HG03575 (cell line): Measurements from ENCODE around the gene POPDC3.
"Not testable (repeated sequence)": the region's sequence is repeated elsewhere in the genome, so short reads cannot be mapped to it uniquely, and the experiment has no call there.

ENCODE experiments used
- ATAC-seq: cut with Tn5 transposase; IDR thresholded peaks from one replicate; pipeline ENCODE4 v1.9.1; 2021; ENCODE audit not compliant: unreplicated experiment, insufficient number of reproducible peaks, low FRiP score; ENCODE audit errors: extremely low read depth

Gene POPDC3

DNA sequence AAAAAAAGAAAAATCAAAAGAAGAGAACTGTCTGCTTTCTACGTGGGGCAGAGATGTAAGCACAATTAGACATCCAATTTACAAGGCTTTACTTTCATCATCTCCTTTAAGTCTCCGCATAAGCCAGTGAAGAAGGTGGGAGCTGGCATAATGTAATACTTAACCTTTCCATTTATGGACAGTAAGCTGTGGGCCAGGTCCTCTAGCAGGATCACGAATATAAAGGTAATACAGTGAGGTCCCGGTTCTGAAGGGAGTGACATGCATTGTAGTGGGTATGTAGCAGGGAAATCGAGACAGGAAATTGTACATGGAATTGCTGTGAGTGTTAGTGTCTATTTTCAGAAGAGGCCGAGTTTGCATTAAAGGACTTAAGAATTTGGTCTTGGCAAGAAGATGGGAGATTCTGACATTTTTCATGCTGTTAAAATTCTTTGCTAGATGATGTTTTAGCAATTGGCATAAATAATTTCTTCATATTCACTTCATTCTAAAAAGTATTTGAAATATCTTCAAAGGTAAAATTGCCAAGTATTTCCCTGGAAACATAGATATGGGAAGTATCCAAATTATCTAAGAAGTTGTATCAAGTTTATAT lies 20.4 kb upstream of the POPDC3 start:
- no peak for ATAC-seq

- no peak for ATAC-seq
Measured at GRCh38 chr6:105199711-105200110, 19.9 kb upstream of the POPDC3 start.

DNA sequence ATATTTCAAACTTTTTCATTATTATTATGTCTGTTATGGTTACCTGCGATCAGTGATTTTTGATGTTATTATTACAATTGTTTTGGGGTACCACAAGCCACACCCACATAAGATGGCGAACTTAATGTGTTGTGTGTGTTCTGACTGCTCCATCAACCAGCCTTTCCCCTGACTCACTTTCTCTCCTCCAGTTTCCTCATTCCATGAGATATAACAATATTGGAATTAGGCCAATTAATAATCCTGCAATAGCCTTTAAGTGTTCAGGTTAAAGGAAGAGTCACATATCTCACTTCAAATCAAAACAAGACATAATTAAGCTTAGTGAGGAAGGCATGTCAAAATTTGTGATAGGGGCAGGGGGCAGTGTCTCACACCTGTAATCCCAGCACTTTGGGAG lies 16.3 kb upstream of the POPDC3 start:
- no peak for ATAC-seq

DNA sequence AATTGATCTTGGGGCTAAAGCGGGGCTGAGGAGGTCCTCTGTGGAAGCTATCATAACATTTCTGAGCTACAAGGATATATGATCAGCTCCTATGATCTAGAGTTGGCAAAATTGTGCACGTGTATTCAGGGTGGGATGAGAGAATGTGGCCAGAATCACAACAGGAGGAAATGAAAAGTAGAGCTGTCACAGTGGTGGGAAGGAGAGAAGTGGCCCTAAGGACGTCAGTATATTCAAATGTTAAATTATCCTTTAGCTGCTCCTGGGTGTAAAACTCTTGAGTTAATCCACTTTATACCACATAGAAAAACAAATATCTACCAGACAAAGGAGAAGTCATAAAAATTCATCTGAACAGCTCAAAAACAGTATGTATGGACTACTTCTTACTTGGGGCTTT lies 14.8 kb upstream of the POPDC3 start:
- no peak for ATAC-seq

DNA sequence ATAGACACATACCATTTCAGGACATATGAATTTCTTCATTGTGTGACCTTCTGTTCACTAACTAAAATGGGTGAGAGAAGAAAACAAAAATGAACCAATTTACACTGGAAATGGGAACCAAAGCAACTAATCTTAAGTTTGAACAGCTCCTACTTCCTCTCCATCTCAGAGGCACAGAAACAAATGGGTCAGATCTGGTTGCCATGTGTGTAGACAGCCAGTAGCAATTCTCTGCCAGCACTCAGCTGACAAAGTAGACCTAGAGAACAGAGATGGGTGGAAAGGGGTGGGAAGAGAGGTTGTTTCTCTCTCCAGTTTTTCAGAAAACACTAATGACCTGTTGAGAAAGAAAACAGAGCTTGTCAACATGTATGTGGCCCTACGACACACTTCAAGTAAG lies 14.3 kb upstream of the POPDC3 start:
- no peak for ATAC-seq

- ATAC-seq, result no peak
Measured at GRCh38 chr6:105193647-105194046, 13.8 kb upstream of the POPDC3 start.

DNA sequence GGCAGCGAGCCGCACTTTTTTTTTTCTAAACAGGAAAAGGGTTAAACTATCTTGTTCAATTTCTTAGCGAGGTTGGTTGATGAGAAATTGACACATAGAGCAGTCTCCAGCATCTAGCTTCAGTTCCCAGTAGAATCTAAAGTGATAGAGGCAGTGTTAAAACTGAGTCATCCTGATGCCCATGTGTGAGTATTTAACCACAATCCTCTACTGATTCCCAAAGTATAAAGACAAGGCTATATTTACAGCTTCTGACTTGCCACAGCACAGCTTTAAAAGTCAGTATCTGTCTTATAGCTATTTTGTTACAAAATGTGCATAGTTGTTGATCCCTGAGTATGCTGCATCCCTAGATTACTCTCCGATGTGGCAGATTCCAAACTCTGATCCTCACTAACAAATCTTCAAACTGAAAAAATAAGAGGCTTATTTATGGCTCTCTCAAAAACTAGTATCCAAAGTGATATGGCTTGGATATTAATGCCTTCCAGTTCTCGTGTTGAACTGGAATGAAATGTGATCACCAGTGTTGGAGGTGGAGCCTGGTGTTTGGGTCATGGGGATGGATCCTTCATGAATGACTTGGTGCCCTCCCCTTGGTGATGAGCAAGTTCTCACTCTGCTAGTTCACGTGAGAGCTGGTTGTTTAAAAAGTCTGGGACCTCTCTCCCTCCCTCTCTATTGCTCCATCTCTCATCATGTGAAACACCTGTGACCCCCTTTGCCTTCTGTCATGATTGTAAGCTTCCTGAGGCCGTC lies 13.1 kb upstream of the POPDC3 start:
- no peak for ATAC-seq

DNA sequence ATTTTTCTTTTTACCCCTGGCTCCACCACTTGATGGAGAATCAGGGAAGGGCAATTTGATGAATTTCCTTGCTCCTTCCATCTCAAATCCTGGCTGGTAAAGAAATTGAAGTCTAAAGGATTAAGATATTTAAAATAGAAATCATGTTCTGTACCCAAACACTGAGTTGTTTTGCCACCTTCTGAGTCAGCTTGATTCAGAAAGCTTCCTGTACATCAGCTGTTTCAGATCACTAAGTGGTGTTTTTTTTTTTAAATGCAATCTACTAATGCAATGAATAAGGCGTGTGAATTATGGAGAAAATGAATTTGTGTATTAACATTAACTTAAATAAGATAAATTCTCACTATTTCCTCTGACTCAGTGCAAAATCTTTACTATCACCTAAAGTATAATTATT lies 11.5 kb upstream of the POPDC3 start:
- no peak for ATAC-seq

DNA sequence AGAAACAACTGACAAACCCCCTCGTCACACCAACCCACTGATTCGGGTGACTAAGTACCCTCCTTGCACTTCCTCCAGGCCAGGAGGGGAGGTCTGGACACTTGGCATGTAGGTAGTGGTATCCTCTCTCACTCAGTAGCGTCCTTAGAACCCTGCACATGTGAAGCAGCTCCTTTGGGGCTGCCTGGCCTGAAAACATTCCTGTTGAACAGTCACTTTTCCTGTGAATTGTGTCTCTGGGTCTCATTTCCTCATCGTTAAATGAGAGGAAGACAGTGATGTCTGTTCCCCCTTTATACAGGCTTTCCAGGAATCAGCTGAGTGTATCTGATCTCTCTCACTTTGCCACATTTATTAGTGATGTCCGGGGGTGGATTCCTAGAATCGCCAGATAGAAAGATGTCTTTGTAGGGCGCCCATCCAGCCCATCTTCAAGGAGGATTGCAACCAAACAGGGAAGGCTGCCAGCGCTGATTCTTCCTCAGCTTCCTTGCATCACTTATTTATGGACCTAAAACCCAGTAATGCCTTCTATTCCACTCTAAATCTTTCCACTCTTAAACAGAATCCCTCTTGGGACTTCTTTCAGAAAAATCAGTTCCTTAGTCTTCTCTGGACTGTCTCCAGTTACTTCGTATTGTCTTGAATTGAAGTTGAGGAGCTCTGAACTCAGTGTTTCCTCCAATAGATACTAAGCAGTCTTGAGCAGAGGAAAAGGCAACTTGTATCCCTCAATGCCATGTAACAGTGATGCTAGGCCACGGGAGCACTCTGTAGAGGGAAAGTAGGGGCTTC lies 9.4 kb upstream of the POPDC3 start:
- no peak for ATAC-seq

GRCh38 chr6:105188251-105188650 lies 8.4 kb upstream of the POPDC3 start:
- ATAC-seq, result no peak

GRCh38 chr6:105186576-105186975 lies 6.8 kb upstream of the POPDC3 start:
- no peak for ATAC-seq

DNA sequence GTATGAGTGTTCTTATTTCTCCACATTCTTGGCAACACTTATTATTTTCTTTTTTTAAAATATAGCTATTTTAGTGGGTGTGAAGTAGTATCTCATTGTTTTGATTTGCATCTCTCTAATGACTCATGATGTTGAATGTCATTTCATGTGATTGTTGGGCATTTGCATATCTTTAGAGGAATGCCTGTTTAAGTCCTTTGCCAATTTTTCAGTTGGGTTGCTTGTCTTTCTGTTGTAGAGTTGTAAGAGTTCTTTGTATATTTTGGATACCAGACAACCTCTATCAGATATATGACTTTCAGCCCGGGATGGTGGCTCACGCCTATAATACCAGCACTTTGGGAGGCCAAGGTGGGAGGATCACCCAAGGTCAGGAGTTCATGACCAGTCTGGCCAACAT lies 5.1 kb upstream of the POPDC3 start:
- ATAC-seq, result no peak

- ATAC-seq, result no peak
Measured at GRCh38 chr6:105181981-105182515, 2.2 kb upstream of the POPDC3 start.

- ATAC-seq, result no peak
Measured at GRCh38 chr6:105178636-105179035, 1.2 kb downstream of the POPDC3 start.

- ATAC-seq, result no peak
Measured at GRCh38 chr6:105178110-105178509, 1.7 kb downstream of the POPDC3 start.

GRCh38 chr6:105177556-105177955 lies 2.3 kb downstream of the POPDC3 start:
- no peak for ATAC-seq

DNA sequence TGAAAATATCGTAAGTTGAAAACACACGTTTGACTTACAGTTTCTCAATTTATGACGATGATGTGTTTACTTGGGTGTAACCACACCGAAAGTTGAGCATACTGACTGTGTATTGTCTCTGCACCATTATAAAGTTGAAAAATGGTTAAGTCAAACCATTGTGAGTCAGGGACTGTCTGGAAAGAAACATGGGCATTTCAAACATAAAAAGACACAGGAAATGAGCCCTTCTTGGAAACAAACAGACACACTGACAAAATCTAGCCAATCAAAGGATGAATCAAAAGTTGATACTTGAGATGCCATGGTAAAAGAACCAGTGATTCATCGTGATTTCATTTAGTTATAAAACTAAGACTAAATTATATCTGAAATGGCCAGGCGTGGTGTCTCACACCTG lies 5.3 kb downstream of the POPDC3 start:
- ATAC-seq, result no peak

DNA sequence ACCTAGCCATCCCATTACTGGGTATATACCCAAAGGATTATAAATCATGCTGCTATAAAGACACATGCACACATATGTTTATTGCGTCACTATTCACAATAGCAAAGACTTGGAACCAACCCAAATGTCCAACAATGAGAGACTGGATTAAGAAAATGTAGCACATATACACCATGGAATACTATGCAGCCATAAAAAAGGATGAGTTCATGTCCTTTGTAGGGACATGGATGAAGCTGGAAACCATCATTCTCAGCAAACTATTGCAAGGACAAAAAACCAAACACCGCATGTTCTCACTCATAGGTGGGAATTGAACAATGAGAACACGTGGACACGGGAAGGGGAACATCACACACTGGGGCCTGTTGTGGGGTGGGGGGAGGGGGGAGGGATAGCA lies 7.3 kb downstream of the POPDC3 start:
- not testable (repeated sequence) for ATAC-seq

GRCh38 chr6:105170059-105170458 lies 9.8 kb downstream of the POPDC3 start:
- no peak for ATAC-seq

- no peak for ATAC-seq
Measured at GRCh38 chr6:105167914-105168313, 11.9 kb downstream of the POPDC3 start.
